PC-3 (cell line): ENCODE results near the gene SP8.

Experiments
- EZH2 ChIP-seq: fragments of 300-600 bp; sonication (generic); IDR thresholded peaks from one replicate; pipeline ENCODE4 v1.6.1; 2017; ENCODE audit warnings: antibody characterized with exemption, mild to moderate bottlenecking, low read length; ENCODE audit not compliant: unreplicated experiment
- EZH2phosphoT487 ChIP-seq: fragments of 300-600 bp; sonication (generic); IDR thresholded peaks from 2 replicates; pipeline ENCODE4 v1.6.1; 2018; ENCODE audit warnings: mild to moderate bottlenecking, antibody characterized with exemption, low read length, borderline replicate concordance
- TF ChIP-seq, protein P1 (sequence below): fragments of 300-600 bp; sonication (generic); conservative IDR thresholded peaks from 2 replicates; pipeline ENCODE4 v1.5.1; 2017; ENCODE audit warnings: antibody characterized with exemption, low read depth, mild to moderate bottlenecking, low read length

DNA sequence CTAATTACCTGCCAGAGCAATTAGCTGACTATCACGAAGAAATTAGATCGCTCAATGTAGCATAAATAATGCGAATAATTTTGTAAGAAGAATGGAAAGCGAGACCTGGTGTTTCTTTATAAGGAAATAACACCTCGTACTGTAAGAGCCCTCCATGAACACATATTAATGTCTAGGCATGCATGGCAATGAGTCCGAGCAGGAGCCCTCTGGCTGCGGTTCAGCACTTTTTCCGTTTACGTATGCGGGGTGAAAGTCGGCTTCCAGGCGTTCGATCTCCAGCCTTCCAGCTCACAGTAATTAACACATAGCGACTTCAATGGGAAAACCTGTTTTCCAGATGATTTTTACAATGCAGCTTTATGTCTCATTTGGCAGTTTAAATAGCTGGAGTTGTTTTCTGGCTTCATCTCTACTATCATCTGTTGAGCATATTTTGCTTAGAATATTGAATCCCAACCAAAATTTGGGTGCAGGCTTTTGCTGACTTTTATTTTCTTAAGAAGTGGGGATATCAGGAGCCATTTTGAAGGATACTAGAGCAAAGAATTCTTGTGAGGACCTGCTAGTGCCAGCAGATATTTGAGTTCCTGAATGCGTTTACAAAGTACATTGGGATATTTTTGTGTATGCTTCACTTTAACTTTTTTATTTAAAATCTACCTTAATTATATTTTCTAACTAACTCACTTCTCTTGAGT lies 7.2 kb upstream of the SP8 start:
- TF ChIP-seq EZH2 = no peak
- TF ChIP-seq, protein P1, sequence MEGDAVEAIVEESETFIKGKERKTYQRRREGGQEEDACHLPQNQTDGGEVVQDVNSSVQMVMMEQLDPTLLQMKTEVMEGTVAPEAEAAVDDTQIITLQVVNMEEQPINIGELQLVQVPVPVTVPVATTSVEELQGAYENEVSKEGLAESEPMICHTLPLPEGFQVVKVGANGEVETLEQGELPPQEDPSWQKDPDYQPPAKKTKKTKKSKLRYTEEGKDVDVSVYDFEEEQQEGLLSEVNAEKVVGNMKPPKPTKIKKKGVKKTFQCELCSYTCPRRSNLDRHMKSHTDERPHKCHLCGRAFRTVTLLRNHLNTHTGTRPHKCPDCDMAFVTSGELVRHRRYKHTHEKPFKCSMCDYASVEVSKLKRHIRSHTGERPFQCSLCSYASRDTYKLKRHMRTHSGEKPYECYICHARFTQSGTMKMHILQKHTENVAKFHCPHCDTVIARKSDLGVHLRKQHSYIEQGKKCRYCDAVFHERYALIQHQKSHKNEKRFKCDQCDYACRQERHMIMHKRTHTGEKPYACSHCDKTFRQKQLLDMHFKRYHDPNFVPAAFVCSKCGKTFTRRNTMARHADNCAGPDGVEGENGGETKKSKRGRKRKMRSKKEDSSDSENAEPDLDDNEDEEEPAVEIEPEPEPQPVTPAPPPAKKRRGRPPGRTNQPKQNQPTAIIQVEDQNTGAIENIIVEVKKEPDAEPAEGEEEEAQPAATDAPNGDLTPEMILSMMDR = no peak
- no peak for TF ChIP-seq EZH2phosphoT487
